ENCODE measurements around the gene SLC23A2. TPM values are rescaled to one million over a fixed set of nuclear protein-coding genes. Genes with fewer than 3 reads are reported as not detected.

Gene SLC23A2
- total RNA-seq, 2 donors from 2014 or later: 4.6 to 5.1 TPM

DNA sequence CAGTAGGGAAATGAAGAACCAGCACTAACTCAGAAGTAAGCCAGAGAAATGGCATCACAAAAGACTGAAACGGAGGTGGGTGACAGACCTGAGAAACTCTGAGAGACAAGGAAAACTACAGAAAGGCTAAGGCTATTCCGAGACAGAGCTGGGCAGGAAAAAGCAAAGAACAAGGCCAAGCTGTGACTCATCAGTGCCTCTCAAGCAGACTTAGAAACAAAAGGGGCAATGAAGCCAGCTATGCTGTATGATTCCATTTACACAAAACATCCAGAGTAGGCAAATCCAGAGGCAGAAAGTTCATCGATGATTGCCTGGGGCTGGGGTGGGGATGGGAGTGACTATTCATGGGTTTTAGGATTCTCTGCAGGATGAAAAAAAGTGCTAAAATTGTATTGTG lies 50.0 kb downstream of the SLC23A2 start:
- intact Hi-C loops (cut with DNase I): no loop called here

DNA sequence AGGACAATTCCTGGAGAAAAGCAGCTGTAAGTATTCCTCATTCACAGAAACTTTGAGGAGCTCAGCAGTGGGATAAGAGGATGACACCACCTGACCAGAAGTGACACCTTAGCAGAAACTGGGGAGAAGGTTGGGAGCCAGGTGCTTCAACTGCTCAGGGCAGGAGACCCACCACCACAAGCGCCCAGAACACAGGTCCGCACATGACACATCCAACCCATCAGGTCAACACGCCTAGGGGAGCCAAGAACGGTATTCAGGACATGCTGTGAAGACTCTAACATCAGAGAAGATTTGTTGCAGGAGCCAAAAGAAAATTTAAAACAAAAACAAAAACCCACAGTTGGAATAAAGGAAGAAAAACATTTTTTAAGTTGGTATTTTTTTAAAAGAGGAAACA lies 50.5 kb downstream of the SLC23A2 start:
- Histone ChIP-seq H3K27ac (peak overlapping the region; percentile 6), H3K27me3 (no peaks in the 10 kb centered on the region), H3K4me1 (no peaks in the 10 kb centered on the region), H3K36me3 (no peaks in the 10 kb centered on the region), H3K4me3 (no peak overlapping the region), H3K9me3 (no peaks in the 10 kb centered on the region), H3K9ac (ENCODE audit: low read depth in 2 of 2, low read length in 2 of 2) (peak overlapping the region in 1 of 2 donors; percentile 20)
- DNase-seq: no peak
- intact Hi-C loops (cut with DNase I): no loop called here
- TF ChIP-seq, protein P1, sequence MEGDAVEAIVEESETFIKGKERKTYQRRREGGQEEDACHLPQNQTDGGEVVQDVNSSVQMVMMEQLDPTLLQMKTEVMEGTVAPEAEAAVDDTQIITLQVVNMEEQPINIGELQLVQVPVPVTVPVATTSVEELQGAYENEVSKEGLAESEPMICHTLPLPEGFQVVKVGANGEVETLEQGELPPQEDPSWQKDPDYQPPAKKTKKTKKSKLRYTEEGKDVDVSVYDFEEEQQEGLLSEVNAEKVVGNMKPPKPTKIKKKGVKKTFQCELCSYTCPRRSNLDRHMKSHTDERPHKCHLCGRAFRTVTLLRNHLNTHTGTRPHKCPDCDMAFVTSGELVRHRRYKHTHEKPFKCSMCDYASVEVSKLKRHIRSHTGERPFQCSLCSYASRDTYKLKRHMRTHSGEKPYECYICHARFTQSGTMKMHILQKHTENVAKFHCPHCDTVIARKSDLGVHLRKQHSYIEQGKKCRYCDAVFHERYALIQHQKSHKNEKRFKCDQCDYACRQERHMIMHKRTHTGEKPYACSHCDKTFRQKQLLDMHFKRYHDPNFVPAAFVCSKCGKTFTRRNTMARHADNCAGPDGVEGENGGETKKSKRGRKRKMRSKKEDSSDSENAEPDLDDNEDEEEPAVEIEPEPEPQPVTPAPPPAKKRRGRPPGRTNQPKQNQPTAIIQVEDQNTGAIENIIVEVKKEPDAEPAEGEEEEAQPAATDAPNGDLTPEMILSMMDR (IDR thresholded peaks at IDR 0.05): no peak

More for the DNA sequence above, 50.0 kb downstream of the SLC23A2 start:
- Histone ChIP-seq H3K9me3 (no peaks in the 10 kb centered on the region), H3K4me1 (no peaks in the 10 kb centered on the region), H3K9ac (ENCODE audit: low read depth in 2 of 2, low read length in 2 of 2) (no peak overlapping the region), H3K27ac (peak overlapping the region; percentile 6), H3K4me3 (no peak overlapping the region), H3K27me3 (no peaks in the 10 kb centered on the region), H3K36me3 (no peaks in the 10 kb centered on the region)
- TF ChIP-seq, protein P1 (IDR thresholded peaks at IDR 0.05): no peak
- DNase-seq: no peak

DNA sequence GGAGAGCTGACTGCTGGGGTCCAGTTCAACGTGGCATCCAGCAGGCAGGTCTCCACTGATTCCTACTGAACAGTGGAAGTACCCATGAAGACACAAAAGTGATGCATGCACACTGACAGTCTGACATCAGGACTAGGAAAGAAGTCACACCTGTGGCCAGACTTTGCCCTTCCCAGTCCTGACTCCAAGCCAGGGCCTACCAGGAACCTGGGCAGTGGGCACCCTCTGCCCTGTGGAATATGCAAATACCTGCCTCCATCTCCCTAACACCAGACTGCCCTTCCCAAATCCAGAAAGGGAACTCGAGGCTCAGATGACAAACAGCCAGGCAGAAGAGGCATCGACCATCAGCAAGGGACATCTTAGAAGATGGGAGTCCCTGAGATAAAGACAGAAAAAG lies 50.9 kb downstream of the SLC23A2 start:
- TF ChIP-seq, protein P1 (IDR thresholded peaks at IDR 0.05): no peak
- no peak overlapping the region for H3K27ac ChIP-seq
- H3K36me3 ChIP-seq: no peaks in the 10 kb centered on the region
- no peaks in the 10 kb centered on the region for H3K27me3 ChIP-seq
- H3K4me3 ChIP-seq: no peak overlapping the region
- H3K9ac ChIP-seq (ENCODE audit: low read depth in 2 of 2, low read length in 2 of 2): peak overlapping the region in 1 of 2 donors; percentile 20
- H3K9me3 ChIP-seq: no peaks in the 10 kb centered on the region
- intact Hi-C loops (cut with DNase I): no loop called here
- no peak for DNase-seq
- H3K4me1 ChIP-seq: no peaks in the 10 kb centered on the region

DNA sequence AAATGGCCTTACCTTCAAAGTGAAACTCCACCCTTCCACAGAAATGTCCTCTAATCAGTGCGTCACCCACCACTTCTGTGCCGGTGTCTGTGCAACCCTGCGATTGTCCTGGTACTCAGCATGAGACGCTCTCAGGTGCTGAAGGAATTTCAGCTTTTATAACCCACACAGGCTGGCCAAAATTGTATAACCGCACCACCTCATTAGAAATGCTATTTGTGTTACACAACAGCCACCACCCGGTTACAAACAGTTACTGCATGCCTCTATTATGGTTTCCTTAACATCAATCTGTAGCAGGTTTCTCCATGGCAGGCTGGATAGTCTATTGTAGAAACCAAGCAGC lies 51.5 kb downstream of the SLC23A2 start:
- no peaks in the 10 kb centered on the region for H3K4me1 ChIP-seq
- intact Hi-C loops (cut with DNase I): no loop called here
- no peak overlapping the region for H3K27ac ChIP-seq
- no peaks in the 10 kb centered on the region for H3K27me3 ChIP-seq
- no peaks in the 10 kb centered on the region for H3K36me3 ChIP-seq
- DNase-seq: peak; percentile 33
- H3K4me3 ChIP-seq: no peak overlapping the region
- TF ChIP-seq, protein P1 (IDR thresholded peaks at IDR 0.05): peak; percentile 63
- H3K9ac ChIP-seq (ENCODE audit: low read depth in 2 of 2, low read length in 2 of 2): no peak overlapping the region
- no peaks in the 10 kb centered on the region for H3K9me3 ChIP-seq

DNA sequence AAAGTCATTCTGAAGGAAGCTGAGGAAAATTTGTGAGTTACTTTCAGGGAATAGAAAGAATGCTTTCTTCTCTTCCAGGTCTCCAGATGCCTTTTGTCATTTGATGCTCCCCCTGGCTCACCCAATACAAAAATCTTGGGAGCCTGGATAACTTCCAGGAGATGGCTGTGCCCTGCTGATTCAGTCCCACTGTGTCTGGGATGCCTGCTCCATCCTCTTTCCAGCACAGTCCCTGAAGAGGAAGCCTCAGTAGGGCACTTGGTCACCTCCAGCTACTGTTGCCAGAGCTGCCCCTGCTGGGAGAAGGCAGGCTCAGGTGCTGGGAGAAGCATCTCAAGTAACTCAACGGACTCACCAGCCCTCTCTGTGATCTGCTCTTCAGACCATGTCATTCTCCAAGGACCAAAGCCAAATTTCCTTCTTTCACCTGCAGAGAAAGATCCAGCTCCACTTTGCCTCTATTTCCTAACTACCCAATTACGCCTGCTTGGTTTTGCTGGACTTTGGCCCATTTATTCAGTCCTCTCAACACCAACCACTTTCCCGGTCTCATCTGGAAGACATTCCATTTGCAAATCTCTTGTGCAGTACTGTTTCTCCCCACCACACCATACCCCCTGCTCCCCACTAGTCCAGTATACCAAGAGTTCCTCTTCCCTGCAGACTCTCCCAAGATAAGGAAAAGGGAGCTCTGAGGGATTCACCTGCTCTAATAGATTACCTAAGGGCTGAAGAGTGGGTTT lies 53.3 kb downstream of the SLC23A2 start:
- TF ChIP-seq, protein P1 (IDR thresholded peaks at IDR 0.05): no peak
- no peak for DNase-seq
- no peaks in the 10 kb centered on the region for H3K4me1 ChIP-seq
- no peak overlapping the region for H3K9ac ChIP-seq (ENCODE audit: low read depth in 2 of 2, low read length in 2 of 2)
- intact Hi-C loops (cut with DNase I): no loop called here
- H3K27ac ChIP-seq: no peak overlapping the region
- no peaks in the 10 kb centered on the region for H3K36me3 ChIP-seq
- no peaks in the 10 kb centered on the region for H3K27me3 ChIP-seq
- H3K4me3 ChIP-seq: no peak overlapping the region
- no peaks in the 10 kb centered on the region for H3K9me3 ChIP-seq

Measured in colonic mucosa (tissue), 4 donors.